ENCODE results near the gene KANSL1.

Gene KANSL1

GRCh38 chr17:46139432-46140210, 53.6 kb downstream of the KANSL1 start:
- DNase-seq = peak; percentile 64 to 70

DNA sequence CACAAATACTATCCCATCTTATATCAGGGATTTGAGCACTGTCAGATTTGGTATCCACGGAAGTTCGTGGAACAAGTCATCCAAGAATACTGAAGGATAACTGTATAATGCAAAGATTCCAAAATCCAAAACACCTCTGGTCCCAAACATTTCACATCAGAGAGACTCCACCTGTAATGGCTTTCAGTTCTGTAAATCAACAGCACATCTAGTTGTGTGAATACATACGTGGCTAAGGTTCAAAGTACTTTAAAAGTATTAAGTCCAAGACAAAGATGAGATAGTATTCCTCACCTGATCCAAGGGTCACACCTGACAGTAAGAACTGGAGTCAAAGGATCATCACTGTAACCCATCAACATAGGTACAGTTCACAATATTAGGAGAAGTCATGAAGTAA, 54.8 kb downstream of the KANSL1 start:
- DNase-seq = no peak

DNA sequence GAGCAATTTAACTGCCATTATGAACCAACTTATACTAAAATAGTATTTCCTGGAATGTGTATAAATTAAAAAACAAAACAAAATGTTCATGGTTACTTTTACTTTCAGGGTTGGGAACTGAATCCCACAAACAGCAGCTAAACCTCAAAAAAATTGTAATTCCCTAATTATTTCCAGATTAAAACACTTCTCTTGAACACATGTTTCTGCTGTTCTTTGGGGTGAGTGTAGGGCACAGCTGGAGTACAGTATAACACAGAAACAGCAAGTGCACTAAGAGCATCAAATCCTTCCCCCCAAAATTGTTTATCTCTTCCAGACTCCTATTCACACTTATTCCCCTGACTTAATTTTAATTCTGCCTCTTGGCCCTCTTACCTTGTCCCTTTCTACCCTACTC, 56.4 kb downstream of the KANSL1 start:
- no peak for DNase-seq

DNA sequence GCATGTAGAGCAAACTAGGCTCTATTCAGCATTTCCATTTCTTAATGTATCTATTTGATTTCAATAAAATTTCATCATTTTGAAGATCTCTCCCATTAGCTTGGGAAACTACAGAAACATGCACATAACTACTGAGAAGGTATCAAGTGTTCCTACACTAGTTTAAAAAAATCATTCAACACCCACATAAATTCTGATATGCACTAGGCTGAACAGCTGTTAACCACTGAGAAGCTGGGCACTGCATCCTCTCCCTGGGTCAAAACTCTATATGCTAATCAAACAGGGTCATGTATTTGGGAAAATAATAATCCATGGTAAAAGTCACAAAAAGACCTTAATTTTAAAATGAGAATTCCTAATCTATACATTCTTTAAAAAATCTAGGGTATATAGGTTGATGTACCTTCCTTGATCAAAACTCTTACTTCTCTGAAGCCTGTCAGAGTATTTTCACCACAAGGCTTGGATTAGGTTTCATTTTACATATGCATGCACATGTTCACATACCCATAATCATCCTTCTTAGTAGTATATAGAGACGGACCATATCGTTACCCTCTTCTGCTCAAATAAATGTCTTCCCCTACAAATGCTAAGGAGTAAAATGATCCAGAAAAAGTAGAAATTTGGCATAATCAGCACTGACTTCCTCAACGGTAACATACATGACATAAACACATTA, 57.2 kb downstream of the KANSL1 start:
- DNase-seq = no peak

DNA sequence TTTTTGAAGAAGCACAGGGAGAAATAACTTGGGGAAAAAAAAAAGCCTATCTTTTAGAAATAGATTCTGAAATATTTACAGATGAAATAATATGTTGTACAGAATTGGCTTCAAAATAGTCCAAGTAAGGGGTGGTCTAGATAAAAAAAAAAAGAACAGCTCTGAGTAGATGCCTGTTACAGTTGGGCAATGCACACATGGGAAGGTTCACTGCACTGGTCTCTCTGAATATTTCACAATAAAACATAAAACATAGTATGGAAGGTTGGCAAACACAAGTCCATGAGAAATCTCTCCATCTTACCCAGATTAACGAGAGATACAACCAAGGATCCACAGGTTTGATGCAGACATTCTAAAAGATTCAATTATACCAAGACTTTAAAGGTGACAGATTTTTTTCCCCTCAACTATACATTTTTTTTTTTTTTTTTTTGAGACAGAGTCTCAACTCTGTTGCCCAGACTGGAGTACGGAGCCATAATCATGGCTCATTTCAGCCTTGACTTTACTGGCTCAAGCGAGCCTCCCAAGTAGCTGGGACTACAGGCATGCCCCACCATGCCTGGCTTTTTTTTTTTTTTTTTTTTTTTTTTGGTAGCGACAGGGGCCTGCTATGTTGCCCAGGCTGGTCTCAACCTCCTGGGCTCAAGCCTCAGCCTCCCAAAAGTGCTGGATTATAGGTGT, 58.0 kb downstream of the KANSL1 start:
- no peak for DNase-seq

- DNase-seq = no peak
Measured at GRCh38 chr17:46129302-46129701, 63.9 kb downstream of the KANSL1 start.

- no peak for DNase-seq
Measured at GRCh38 chr17:46128453-46128852, 64.8 kb downstream of the KANSL1 start.

- no peak for DNase-seq
Measured at GRCh38 chr17:46127524-46127923, 65.7 kb downstream of the KANSL1 start.

DNA sequence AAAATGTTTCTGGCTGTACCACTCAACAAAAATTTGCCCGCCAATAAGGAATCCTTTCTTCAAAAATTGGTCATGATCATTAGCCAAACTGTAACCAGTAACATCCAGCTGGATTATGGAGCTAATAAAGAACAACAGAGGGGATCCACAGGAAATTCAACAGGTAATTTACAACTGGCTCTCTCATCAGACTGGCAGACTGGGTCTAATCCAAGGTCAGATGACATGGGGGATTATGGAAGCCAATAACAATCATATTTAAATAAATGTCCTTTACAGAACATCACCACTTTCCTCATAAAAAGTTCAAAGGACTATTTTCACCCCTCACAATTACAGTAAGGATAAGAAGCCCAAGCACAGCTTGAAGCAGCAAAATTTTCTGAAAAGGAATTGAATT, 66.4 kb downstream of the KANSL1 start:
- DNase-seq = no peak

- no peak for DNase-seq
Measured at GRCh38 chr17:46125831-46126230, 67.4 kb downstream of the KANSL1 start.

- DNase-seq = no peak
Measured at GRCh38 chr17:46124695-46125592, 68.3 kb downstream of the KANSL1 start.

GRCh38 chr17:46123607-46124006, 69.6 kb downstream of the KANSL1 start:
- DNase-seq = no peak

- no peak for DNase-seq
Measured at GRCh38 chr17:46122486-46122871, 70.8 kb downstream of the KANSL1 start.

DNA sequence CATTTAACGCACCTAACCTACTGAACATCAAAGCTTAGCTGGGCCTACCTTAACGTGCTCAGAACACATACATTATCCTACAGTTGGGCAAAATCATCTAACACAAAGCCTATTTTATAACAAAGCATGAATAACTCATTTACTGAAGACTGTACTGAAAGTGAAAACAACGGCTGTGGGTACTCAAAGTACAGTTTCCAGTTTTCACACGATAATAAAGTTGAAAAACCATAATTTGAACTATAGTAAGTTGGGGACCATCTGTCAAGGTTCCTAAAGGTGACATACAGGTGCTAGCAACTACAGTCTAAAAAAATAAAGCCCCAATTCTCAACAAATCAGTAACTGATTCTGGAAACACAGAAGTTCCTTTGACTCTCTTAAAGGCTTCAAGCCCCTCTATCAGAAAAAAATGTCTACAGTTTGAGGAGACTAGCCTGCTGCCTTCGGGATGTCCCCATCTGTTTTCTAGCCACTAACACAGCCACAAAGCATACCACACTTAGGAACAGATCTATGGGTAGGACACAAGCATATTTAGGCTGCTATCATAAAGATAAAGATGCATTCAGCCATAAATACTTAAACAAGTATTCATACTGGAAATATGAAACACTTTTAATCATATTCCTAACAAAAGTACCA, 71.3 kb downstream of the KANSL1 start:
- no peak for DNase-seq

GRCh38 chr17:46121165-46121764, 72.0 kb downstream of the KANSL1 start:
- no peak for DNase-seq

DNA sequence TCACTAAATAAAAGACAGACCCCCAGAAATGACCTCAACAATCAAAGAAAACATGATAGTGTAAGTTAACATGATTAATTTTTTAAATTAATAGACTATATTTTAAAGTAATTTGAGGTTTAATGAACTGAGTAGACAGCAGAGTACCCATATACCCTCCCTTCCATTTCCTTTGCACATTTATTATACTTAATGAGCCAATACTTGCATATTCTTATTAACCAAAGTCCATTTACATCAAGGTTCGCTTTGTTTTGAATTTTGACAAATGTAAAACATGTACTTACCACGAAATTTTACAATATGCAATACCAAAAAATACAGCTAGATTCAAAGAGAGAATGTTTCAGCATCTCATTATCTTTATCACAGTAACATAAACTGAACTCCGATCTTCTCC, 72.7 kb downstream of the KANSL1 start:
- no peak for DNase-seq

DNA sequence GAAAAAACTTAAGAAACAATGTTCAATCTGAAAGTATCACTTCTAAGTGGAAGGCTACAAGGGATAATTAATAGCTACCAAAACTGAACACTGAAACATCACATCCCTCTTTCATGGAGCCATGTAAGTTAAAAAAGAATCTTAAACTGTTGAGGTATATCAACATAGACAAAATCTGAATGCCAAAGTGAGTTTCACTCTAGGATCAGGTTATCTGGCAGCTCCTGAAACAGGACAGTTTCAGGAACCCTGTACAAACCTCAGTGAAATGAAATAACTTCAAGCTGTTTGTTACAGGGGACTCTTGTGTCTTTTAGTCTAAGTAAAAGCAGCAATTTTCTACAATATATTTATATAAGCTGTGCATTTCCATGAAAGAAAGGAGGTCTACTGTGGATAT, 73.2 kb downstream of the KANSL1 start:
- no peak for DNase-seq

DNA sequence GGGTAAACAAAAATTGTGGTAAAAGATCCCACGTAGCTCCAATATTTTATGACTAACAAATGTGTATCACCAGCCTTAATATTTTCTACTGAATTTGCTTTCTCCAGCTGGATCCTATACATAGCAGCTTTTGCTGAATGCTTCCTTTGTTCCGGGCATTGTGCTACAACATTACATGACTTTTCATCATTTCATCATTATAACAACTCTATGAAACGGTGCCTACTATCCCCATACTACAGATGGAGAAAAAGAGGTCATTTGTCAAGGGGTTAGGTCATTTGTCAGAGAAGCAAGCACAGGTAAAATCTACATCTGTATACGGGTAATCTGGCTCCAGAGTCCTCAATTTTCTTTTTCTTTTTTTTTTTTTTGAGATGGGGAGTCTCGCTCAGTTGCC, 74.3 kb downstream of the KANSL1 start:
- DNase-seq = no peak

GRCh38 chr17:46117850-46118696, 75.2 kb downstream of the KANSL1 start:
- no peak for DNase-seq

- DNase-seq = no peak
Measured at GRCh38 chr17:46117117-46117516, 76.1 kb downstream of the KANSL1 start.

GRCh38 chr17:46115699-46116098, 77.5 kb downstream of the KANSL1 start:
- DNase-seq = no peak
